H4 (cell line): ENCODE measurements around the gene VPS13C. TPM values are rescaled to one million over a fixed set of nuclear protein-coding genes. Genes with fewer than 3 reads are reported as not detected.

Experiments used
- DNase-seq: peaks from one replicate; pipeline ENCODE4 v3.0.0-alpha.2; 2015; ENCODE audit warnings: low spot score
- total RNA-seq: library from RNA; depleted of rRNA; stranded (reverse); fragments of >200 nt; shearing (Covaris generic); gene quantifications from 2 replicates; pipeline ENCODE4 v1.2.3, GENCODE V29; 2014

VPS13C gene
- total RNA-seq, 1 experiment from 2014 or later = 16.8 TPM

- no peak for DNase-seq
Measured at GRCh38 chr15:61935493-61935892, 124.8 kb downstream of the VPS13C start.

- no peak for DNase-seq
Measured at GRCh38 chr15:61929452-61929851, 130.8 kb downstream of the VPS13C start.

DNA sequence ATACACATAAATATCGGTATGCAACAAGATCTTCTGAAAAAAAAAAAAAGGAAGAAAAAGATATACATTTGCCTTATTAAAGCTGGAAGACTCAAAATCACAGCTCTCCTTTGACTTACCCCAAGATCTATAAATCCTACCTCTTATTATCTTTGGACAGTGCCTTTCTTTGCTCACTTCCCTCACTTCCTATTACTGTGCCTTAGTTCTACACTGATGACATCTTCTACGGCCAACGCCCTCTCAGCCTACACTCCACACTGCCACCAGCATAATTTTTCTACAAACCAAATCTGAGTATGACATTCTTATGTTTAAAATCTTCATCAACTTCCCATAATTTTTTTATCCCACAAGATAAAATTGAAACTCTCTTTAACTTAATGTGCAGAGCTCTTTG is 137.1 kb downstream of the VPS13C start:
- no peak for DNase-seq

- DNase-seq = no peak
Measured at GRCh38 chr15:61921093-61921492, 139.2 kb downstream of the VPS13C start.

DNA sequence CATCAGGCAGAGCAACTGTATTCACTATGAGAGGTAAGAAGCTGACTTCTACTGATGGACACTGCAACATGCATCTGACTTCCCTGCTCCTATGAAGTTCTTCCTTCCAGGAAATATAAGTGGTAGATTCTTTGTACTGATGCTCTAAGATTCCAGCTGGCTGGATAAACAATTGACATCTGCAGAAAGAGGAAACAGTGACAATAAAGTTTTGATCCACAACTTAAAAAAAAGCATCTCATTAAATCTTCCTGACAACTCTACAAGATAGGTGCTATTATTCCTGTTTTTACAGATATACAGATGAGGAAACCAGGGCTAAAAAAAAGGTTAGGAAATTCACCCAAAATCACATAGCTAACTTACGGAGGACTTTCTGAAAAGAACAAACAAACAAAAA is 142.8 kb downstream of the VPS13C start:
- DNase-seq = no peak

- DNase-seq = no peak
Measured at GRCh38 chr15:61916104-61916503, 144.1 kb downstream of the VPS13C start.

DNA sequence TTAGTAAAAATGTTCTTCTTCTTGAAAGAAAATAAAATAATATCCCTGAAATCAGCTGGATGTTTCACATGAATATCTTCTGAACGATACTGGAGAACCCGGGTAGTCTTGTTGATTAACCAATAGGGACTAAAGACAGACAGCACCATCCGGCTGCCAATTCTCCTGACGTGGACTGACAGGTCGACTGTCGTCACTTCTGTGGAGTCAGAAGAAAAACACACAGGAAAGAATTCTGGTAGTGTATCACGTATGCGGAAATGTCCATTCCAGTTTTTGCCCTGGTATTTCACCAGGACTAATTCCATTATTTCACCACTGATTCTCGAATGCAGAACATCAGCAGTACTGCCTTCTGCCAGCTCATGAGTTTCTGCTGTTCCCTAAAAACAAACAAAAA is 144.6 kb downstream of the VPS13C start:
- no peak for DNase-seq

GRCh38 chr15:61910839-61911369 is 149.3 kb downstream of the VPS13C start:
- DNase-seq = no peak

- DNase-seq = no peak
Measured at GRCh38 chr15:61908241-61908640, 152.0 kb downstream of the VPS13C start.

- no peak for DNase-seq
Measured at GRCh38 chr15:61907753-61908086, 152.5 kb downstream of the VPS13C start.

DNA sequence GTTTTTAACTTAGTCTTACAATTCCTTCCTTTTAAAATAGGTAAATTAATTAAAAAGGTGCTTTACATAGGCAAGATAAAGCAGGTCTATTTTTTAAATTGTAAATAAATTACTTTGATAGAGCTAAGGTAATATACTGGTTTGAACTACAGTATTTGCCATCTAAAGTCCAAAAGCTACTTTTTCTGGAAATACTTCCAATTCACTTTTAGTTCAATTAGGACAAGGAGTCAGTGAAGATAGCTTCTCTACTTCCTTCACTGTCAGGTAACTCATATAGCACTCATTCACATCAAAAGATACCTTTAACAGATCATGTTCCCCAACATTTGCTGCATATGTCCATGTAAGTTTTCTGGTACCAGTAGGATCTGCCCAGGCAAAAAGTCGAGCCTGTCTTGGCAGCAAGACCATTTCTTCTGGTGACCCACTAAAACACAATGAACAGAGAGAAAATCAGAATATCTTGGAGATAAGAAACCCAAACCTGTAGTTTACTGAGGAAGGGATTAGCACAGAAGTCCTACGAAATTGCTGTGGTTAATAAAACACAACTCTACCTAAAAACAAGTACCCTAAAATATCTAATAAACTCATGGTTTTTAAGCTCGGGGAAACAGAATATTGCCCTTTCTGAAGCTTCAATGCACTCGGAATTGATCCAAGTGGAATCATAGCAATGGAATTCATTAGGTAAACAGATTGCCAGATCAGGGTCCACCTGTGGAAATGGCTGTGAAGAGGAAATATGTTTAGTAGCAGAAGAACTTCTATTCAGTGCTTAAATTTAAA is 153.1 kb downstream of the VPS13C start:
- DNase-seq = no peak

GRCh38 chr15:61893146-61893545 is 167.1 kb downstream of the VPS13C start:
- no peak for DNase-seq

DNA sequence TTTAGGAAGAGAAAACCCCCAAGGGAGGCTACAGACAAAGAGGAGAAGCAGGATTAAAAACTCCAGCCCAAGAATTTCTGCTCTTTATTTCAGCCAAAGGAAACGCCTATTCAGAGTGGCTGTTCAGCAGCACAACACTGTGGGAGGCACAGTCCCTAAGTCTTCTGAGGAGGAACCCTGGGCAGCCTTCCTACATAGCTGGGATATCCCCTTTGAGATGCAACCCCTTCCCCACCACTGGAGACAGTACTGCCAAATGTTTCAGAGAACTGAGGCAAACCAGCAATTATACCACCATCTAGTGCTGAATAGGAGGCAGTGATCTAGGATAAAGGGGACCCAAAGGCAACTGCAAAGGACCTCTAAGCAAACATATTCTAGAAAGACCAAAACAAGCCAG is 168.1 kb downstream of the VPS13C start:
- no peak for DNase-seq

GRCh38 chr15:61890106-61890505 is 170.1 kb downstream of the VPS13C start:
- DNase-seq = no peak

- DNase-seq = no peak
Measured at GRCh38 chr15:61889706-61890105, 170.5 kb downstream of the VPS13C start.

DNA sequence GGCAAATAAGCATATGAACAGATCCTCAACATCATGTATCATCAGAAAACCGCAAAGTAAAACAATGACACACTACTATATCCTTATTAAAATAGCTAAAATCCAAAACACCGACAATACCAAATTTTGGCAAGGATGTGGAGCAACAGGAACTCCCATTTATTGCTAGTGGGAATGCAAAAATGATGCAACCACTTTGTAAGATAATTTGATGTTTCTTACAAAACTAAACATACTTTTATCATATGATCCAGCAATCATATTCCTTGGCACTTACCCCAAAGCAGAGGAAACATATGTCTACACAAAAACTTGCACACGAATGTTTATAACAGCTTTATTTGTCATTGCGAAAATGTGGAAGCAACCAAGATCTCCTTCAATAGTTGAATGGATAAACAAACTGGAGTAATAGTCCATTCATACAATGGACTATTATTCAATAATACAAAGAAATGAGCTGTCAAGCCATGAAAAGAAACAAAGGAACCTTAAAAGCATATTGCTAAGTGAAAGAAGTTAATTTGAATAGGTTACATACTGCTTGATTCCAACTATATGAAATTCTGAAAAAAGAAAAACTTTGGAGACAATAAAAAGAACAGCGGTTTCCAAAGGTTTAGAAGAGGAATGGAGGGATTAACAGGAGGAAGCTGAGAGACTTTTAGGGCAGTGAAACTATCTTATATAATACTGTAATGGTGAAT is 172.0 kb downstream of the VPS13C start:
- DNase-seq = no peak

DNA sequence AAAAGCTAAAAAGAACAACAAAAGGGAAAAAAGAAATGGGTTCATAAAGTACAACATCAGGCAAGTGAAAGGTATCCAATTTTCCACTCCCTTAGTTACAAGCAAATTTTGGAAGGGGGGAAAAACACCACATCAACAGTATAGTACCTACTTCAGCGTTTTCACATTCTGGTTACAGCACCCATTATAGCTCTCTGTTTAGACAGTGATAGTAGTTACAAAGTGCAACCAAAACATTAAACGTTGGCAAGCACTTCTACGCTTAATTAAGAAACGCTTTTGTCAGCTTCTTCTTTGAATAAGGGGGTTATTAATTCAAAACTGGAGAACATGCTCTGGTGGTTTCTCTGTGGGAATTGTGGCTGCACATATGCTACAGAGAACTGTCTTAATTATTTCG is 180.2 kb downstream of the VPS13C start:
- no peak for DNase-seq

- DNase-seq = peak; percentile 27
Measured at GRCh38 chr15:61879219-61879618, 181.0 kb downstream of the VPS13C start.

DNA sequence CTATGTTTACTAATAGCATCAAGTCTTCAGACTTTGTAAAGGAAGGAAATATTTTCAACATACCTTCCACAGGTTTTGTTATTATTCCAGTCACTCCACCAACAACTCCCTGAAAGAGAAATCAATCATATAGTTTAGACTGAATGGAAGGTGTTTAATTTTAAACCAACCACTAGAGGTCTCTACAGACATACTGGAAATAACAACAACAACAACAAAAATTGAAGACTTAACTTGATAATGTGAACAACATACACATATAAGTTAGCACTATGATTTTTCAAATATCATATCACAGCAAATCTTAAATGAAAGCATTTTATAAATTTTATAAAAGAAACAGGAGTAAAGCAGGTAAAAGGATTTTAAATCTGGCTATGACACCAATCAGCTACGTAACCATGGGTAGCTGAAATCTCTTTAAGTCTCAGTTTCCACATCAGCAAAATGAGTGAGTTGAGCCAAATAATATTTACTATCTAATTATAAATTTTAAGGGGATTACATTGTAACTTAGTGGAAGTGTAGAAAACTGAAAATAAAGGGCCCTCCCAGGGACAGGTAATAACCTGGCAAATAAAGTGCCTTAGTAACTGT is 188.2 kb downstream of the VPS13C start:
- peak; percentile 12 for DNase-seq

DNA sequence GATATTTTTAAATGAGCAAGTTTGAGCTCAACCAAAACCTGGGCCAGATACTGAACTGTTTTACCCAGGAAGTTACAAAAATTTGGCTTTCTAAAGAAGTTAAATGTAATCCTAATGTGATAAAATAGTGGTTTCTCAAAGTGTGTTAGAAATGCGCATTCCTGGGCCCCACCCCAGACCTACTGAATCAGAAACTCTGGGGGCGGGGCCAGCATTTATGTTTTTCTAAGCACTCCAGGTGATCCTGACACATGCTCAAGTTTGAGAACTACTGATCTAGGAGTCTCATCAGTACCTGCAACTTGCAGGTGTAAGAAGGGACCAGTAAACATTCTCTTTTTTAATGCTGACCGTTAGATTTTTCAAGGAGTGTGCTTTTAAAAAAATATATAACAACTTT is 190.6 kb downstream of the VPS13C start:
- no peak for DNase-seq

DNA sequence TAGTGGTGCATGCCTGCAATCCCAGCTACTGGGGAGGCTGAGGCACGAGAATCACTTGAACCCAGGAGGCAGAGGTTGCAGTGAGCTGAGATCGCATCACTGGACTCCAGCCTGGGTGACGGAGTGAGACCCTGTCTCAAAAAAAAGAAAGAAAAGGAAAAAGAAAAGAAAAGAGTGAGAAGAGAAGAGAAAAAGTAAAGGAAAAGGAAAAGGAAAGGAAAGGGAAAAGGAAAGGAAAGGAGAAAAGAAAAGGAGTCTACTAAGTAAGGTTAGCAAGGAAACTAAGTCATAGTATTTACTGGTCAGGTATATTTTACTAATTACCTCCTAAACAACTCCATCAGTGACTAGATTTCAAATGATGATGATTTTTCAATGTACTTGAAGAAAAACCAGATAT is 198.3 kb downstream of the VPS13C start:
- no peak for DNase-seq

DNA sequence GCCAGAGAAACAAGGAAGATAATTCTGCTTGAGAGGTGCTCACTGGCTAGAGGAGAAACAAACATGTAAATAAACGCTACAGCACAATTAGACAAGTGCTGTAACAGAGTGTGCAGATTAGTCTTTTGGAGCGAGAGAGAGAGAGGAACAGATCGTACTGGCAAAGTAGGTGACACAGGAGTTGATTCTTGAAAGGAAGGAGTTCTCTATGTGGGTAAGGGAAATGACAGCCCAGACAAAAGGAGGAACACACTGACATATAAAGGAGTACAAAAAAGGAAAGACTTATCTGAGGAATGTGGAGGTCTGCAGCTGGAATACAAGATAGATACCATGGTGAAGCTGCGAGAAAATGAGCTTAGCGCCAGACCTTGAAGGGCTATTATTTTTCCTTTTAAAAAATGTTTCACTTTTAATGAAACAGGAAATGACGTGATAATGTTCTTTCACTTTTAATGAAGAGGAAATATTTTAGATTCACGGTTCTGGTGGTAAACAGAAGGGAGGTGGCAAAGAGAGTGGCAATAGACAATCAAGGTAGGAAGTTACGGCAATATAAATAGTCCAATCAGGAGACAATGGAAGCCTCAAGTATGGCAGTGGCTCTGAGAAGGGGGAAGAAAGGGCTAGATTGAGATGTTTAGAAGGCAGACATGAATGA is 202.9 kb downstream of the VPS13C start:
- DNase-seq = no peak
